Osteoblast (primary cell): ENCODE results near the gene ST3GAL3. TPM values are rescaled to one million over a fixed set of nuclear protein-coding genes. Genes with fewer than 3 reads are reported as not detected.

Experiments
- DNase-seq: peaks from one replicate; pipeline ENCODE4 v3.0.0; 2011; ENCODE audit warnings: low spot score, mixed read lengths; ENCODE audit not compliant: insufficient read length; ENCODE audit errors: missing footprints
- H2AFZ ChIP-seq: 2 replicates; pipeline ENCODE4 v1.6.0; 2011; ENCODE audit warnings: mild to moderate bottlenecking, low read length
- H3K27ac ChIP-seq: 2 replicates; pipeline ENCODE4 v1.5.1; 2011; ENCODE audit warnings: mild to moderate bottlenecking, low read depth, low read length, moderate library complexity
- H3K27me3 ChIP-seq: 2 replicates; pipeline ENCODE4 v1.6.0; 2012; ENCODE audit warnings: mild to moderate bottlenecking, control low read depth, inconsistent platforms, low read length, moderate library complexity; ENCODE audit not compliant: insufficient read depth
- H3K36me3 ChIP-seq: 2 replicates; pipeline ENCODE4 v1.5.1; 2011; ENCODE audit warnings: mild to moderate bottlenecking, low read length, control low read depth, moderate library complexity; ENCODE audit not compliant: insufficient read depth
- H3K4me1 ChIP-seq: 2 replicates; pipeline ENCODE4 v1.5.1; 2011; ENCODE audit warnings: mild to moderate bottlenecking, low read length, control low read depth, moderate library complexity; ENCODE audit not compliant: insufficient read depth
- H3K4me2 ChIP-seq: 2 replicates; pipeline ENCODE4 v1.6.0; 2011; ENCODE audit warnings: mild to moderate bottlenecking, low read length; ENCODE audit not compliant: insufficient read depth
- H3K4me3 ChIP-seq: fragments of 200-600 bp; sonication (generic); 3 replicates; pipeline ENCODE4 v1.5.1; 2012; ENCODE audit warnings: mild to moderate bottlenecking, low read length, inconsistent platforms; ENCODE audit not compliant: insufficient read depth
- H3K79me2 ChIP-seq: 2 replicates; pipeline ENCODE4 v1.6.0; 2012; ENCODE audit warnings: mild to moderate bottlenecking, low read length, control low read depth, inconsistent platforms; ENCODE audit not compliant: insufficient read depth
- H3K9me3 ChIP-seq: 2 replicates; pipeline ENCODE4 v1.5.1; 2011; ENCODE audit warnings: low read depth, low read length, control low read depth
- H4K20me1 ChIP-seq: 2 replicates; pipeline ENCODE4 v1.6.0; 2012; ENCODE audit warnings: mild to moderate bottlenecking, low read length, control low read depth; ENCODE audit not compliant: insufficient read depth
- total RNA-seq: library from RNA; depleted of rRNA; stranded (reverse); fragments of >200 nt; gene quantifications from 2 replicates; pipeline ENCODE4 v1.2.3, GENCODE V29; 2012
- TF ChIP-seq, protein P1 (sequence below): IDR thresholded peaks from 2 replicates; pipeline ENCODE4 v1.5.1; 2011; ENCODE audit warnings: mild to moderate bottlenecking, low read depth, low read length, moderate library complexity; ENCODE audit errors: extremely low read depth

The ST3GAL3 gene
- total RNA-seq, 1 donor, result 18.5 TPM

DNA sequence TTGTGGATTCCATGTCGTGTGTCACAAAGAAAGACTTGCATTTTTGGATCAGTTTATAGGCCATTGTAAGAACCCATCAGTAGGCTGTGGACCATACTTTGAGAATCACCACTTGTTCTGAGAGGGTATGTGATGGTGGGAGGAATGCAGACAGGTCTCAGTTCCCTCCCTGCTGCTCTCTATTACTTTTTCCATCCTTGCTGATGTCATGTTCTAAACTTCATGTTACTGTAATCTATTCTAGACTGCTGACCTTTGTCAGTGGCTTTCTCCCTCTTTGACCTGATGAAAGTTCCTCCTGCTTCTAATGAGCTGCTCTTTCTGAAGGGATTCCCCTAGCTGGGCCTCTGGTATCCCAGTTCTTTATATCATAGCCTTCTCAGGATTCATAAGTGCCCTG lies 46.1 kb downstream of the ST3GAL3 start:
- Histone ChIP-seq H2AFZ (no peak overlapping the region), H3K27me3 (no peaks in the 10 kb centered on the region), H3K4me3 (no peak overlapping the region), H3K9me3 (no peaks in the 10 kb centered on the region), H3K4me1 (no peaks in the 10 kb centered on the region), H3K27ac (no peak overlapping the region), H3K4me2 (no peak overlapping the region), H3K79me2 (peaks cover 12% of the 10 kb centered on the region), H3K36me3 (peaks cover 7% of the 10 kb centered on the region), H4K20me1 (no peaks in the 10 kb centered on the region)
- DNase-seq, result no peak
- TF ChIP-seq, protein P1, sequence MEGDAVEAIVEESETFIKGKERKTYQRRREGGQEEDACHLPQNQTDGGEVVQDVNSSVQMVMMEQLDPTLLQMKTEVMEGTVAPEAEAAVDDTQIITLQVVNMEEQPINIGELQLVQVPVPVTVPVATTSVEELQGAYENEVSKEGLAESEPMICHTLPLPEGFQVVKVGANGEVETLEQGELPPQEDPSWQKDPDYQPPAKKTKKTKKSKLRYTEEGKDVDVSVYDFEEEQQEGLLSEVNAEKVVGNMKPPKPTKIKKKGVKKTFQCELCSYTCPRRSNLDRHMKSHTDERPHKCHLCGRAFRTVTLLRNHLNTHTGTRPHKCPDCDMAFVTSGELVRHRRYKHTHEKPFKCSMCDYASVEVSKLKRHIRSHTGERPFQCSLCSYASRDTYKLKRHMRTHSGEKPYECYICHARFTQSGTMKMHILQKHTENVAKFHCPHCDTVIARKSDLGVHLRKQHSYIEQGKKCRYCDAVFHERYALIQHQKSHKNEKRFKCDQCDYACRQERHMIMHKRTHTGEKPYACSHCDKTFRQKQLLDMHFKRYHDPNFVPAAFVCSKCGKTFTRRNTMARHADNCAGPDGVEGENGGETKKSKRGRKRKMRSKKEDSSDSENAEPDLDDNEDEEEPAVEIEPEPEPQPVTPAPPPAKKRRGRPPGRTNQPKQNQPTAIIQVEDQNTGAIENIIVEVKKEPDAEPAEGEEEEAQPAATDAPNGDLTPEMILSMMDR, result no peak

DNA sequence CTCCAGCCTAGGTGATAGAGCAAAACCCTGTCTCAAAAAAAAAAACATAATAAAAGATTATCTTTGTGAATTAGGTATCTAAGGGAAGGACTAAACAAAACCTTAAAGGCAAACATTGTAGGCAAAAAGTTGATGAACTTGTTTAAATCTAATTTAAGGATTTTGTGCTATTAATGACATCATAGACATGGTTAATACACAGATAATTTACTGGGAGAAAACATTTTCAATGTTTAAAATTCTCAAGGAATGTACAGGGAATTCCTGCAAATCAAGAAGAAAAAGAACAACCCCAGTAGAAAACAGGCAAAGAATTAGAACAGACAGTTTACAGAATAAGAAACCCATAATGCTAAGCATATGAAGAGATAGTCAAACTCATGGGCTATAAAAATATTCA lies 47.6 kb downstream of the ST3GAL3 start:
- no peak for DNase-seq
- Histone ChIP-seq H4K20me1 (no peaks in the 10 kb centered on the region), H3K4me2 (no peak overlapping the region), H3K9me3 (no peaks in the 10 kb centered on the region), H3K79me2 (peaks cover 8% of the 10 kb centered on the region), H3K4me1 (no peaks in the 10 kb centered on the region), H3K27me3 (no peaks in the 10 kb centered on the region), H3K36me3 (peaks cover 3% of the 10 kb centered on the region), H3K27ac (no peak overlapping the region), H3K4me3 (no peak overlapping the region), H2AFZ (no peak overlapping the region)
- TF ChIP-seq, protein P1, result no peak

DNA sequence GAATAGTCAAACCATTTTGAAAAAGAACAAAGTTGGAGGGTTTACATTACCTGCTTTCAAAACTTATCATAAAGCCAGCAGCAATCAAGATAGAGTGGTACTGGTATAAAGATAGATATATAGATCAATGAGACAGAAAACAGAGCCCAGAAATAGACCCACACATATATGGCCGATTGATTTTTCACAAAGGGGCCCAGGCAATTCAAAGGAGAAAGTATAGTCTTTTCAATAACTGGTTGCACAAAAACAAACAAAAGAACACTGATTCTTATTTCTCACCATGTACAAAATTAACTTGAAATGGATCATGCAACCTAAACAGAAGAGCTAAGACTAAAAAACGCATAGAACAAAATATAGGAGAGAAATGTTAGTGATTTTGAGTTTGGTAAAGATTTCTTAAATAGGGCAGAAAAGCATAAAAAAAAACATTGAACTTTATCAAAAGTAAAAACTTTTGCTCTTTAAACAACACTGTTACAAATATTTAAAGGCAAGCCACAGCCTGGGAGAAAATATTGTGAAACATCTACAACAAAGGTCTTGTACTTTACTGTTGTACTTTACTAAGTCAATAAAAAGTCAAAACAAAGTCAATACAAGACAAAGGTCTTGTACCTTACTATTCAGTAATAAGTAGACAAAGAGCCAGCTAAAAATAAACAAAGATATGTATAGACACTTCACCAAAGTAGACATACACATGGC lies 50.2 kb downstream of the ST3GAL3 start:
- Histone ChIP-seq H3K4me1 (peaks cover 7% of the 10 kb centered on the region), H4K20me1 (no peaks in the 10 kb centered on the region), H3K36me3 (peaks cover 3% of the 10 kb centered on the region), H3K4me3 (no peak overlapping the region), H2AFZ (no peak overlapping the region), H3K27me3 (no peaks in the 10 kb centered on the region), H3K4me2 (no peak overlapping the region), H3K79me2 (no peaks in the 10 kb centered on the region), H3K27ac (no peak overlapping the region), H3K9me3 (no peaks in the 10 kb centered on the region)
- TF ChIP-seq, protein P1, result no peak
- DNase-seq, result no peak

DNA sequence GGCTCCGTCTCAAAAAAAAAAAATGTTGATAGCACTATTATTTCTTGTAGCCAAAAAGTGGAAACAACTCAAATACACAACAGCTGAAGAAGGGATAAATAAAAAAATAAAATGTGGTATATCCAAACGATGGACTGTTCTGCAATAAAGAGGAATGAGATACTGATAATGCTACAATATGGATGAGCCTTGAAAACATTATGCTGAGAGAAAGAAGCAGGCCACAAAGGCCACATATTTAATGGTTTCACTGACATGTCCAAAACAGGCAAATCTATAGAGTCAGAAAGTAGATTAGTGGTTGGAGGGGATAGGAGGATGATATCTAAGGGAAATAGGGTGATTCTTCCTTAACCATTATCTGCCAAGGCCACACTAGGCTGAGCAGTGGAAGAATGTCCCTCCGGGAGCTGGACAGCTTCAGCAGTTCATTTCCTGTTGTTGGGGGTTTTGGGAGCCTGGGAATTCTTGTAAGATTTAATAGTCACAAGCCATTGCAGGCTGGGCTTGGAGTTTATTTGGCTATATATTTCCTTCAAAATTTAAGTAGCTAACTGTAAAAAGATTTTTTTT lies 53.5 kb downstream of the ST3GAL3 start:
- no peaks in the 10 kb centered on the region for H3K27me3 ChIP-seq
- DNase-seq, result no peak

More for the DNA sequence above, 53.5 kb downstream of the ST3GAL3 start:
- H4K20me1 ChIP-seq, result no peaks in the 10 kb centered on the region
- H3K9me3 ChIP-seq, result no peaks in the 10 kb centered on the region
- H2AFZ ChIP-seq, result no peak overlapping the region
- no peaks in the 10 kb centered on the region for H3K36me3 ChIP-seq
- no peak overlapping the region for H3K4me2 ChIP-seq
- no peak overlapping the region for H3K27ac ChIP-seq
- H3K4me1 ChIP-seq, result peaks cover 14% of the 10 kb centered on the region
- peaks cover 15% of the 10 kb centered on the region for H3K79me2 ChIP-seq
- H3K4me3 ChIP-seq, result no peak overlapping the region
- TF ChIP-seq, protein P1, result no peak
